Adipocyte (in vitro differentiated cells): ENCODE measurements around the gene AQP1.

Source experiments
- DNase-seq: peaks from one replicate; pipeline ENCODE4 v3.0.0-alpha.2; 2015; ENCODE audit warnings: low read depth
- H3K27me3 ChIP-seq: replicated peaks from 2 replicates; pipeline ENCODE4 v1.7.0; 2013; ENCODE audit warnings: mild to moderate bottlenecking, low read length, moderate library complexity; ENCODE audit not compliant: control insufficient read depth, insufficient read depth
- H3K36me3 ChIP-seq: 2 replicates; pipeline ENCODE4 v1.7.0; 2013; ENCODE audit warnings: low read length, mild to moderate bottlenecking, moderate library complexity; ENCODE audit not compliant: control insufficient read depth, insufficient read depth, severe bottlenecking
- H3K4me1 ChIP-seq: 2 replicates; pipeline ENCODE4 v1.7.0; 2013; ENCODE audit warnings: mild to moderate bottlenecking, low read length, moderate library complexity; ENCODE audit not compliant: control insufficient read depth, insufficient read depth
- H3K4me3 ChIP-seq: 2 replicates; pipeline ENCODE4 v1.7.0; 2013; ENCODE audit warnings: mild to moderate bottlenecking, low read length, moderate library complexity
- H3K9ac ChIP-seq: 2 replicates; pipeline ENCODE4 v1.7.0; 2013; ENCODE audit warnings: mild to moderate bottlenecking, low read length, moderate library complexity
- H3K9me3 ChIP-seq: 2 replicates; pipeline ENCODE4 v1.7.0; 2013; ENCODE audit warnings: mild to moderate bottlenecking, low read length, moderate library complexity; ENCODE audit not compliant: control insufficient read depth

AQP1 gene

GRCh38 chr7:30911561-30911969 is at the start of gene AQP1:
TSS of gene AQP1 (plus strand) at chr7:30911853. CDS start at chr7:30911910, 57 bp downstream.
- Histone ChIP-seq H3K36me3 (no peaks in the 10 kb centered on the region), H3K9ac (peak within 1 kb of the TSS; percentile 39), H3K27me3 (no peaks in the 10 kb centered on the region), H3K4me3 (peak within 1 kb of the TSS; percentile 58), H3K9me3 (no peaks in the 10 kb centered on the region), H3K4me1 (peaks cover 39% of the 10 kb centered on the region)
- no peak for DNase-seq

GRCh38 chr7:30862995-30863705 is 48.5 kb upstream of the AQP1 start:
- DNase-seq = no peak
- Histone ChIP-seq H3K27me3 (no peaks in the 10 kb centered on the region), H3K4me1 (peaks cover 17% of the 10 kb centered on the region), H3K9me3 (no peaks in the 10 kb centered on the region), H3K4me3 (no peak overlapping the region), H3K9ac (peak overlapping the region; percentile 52), H3K36me3 (no peaks in the 10 kb centered on the region)

- H3K4me3 ChIP-seq = no peak overlapping the region
- H3K27me3 ChIP-seq = no peaks in the 10 kb centered on the region
- H3K9ac ChIP-seq = peak overlapping the region; percentile 52
- H3K4me1 ChIP-seq = peaks cover 17% of the 10 kb centered on the region
- H3K36me3 ChIP-seq = no peaks in the 10 kb centered on the region
- H3K9me3 ChIP-seq = no peaks in the 10 kb centered on the region
- peak; percentile 73 for DNase-seq
Measured at GRCh38 chr7:30863706-30864035, 48.0 kb upstream of the AQP1 start.

- no peak for DNase-seq
- no peaks in the 10 kb centered on the region for H3K27me3 ChIP-seq
- H3K4me1 ChIP-seq = peaks cover 17% of the 10 kb centered on the region
Measured at GRCh38 chr7:30864101-30864500, 47.6 kb upstream of the AQP1 start.

GRCh38 chr7:30865076-30865475 is 46.6 kb upstream of the AQP1 start:
- H3K9ac ChIP-seq = no peak overlapping the region
- H3K36me3 ChIP-seq = no peaks in the 10 kb centered on the region
- peaks cover 17% of the 10 kb centered on the region for H3K4me1 ChIP-seq
- H3K9me3 ChIP-seq = no peaks in the 10 kb centered on the region
- H3K4me3 ChIP-seq = no peak overlapping the region
- no peak for DNase-seq
- no peaks in the 10 kb centered on the region for H3K27me3 ChIP-seq

More at GRCh38 chr7:30864101-30864500, 47.6 kb upstream of the AQP1 start:
- Histone ChIP-seq H3K4me3 (no peak overlapping the region), H3K9ac (no peak overlapping the region), H3K9me3 (no peaks in the 10 kb centered on the region), H3K36me3 (no peaks in the 10 kb centered on the region)

- Histone ChIP-seq H3K36me3 (no peaks in the 10 kb centered on the region), H3K27me3 (no peaks in the 10 kb centered on the region), H3K4me3 (no peak overlapping the region), H3K9me3 (no peaks in the 10 kb centered on the region), H3K9ac (no peak overlapping the region), H3K4me1 (peaks cover 17% of the 10 kb centered on the region)
- DNase-seq = no peak
Measured at GRCh38 chr7:30865821-30866220, 45.8 kb upstream of the AQP1 start.

GRCh38 chr7:30866939-30867338 is 44.7 kb upstream of the AQP1 start:
- peaks cover 1% of the 10 kb centered on the region for H3K36me3 ChIP-seq
- peaks cover 17% of the 10 kb centered on the region for H3K4me1 ChIP-seq
- H3K9ac ChIP-seq = no peak overlapping the region
- no peak for DNase-seq
- no peaks in the 10 kb centered on the region for H3K27me3 ChIP-seq
- H3K4me3 ChIP-seq = no peak overlapping the region
- no peaks in the 10 kb centered on the region for H3K9me3 ChIP-seq

- peaks cover 7% of the 10 kb centered on the region for H3K36me3 ChIP-seq
- no peak overlapping the region for H3K9ac ChIP-seq
- no peaks in the 10 kb centered on the region for H3K9me3 ChIP-seq
- DNase-seq = no peak
- no peak overlapping the region for H3K4me3 ChIP-seq
- peaks cover 17% of the 10 kb centered on the region for H3K4me1 ChIP-seq
- no peaks in the 10 kb centered on the region for H3K27me3 ChIP-seq
Measured at GRCh38 chr7:30867483-30867882, 44.2 kb upstream of the AQP1 start.

GRCh38 chr7:30869794-30870611 is 41.6 kb upstream of the AQP1 start:
- H3K36me3 ChIP-seq = peaks cover 18% of the 10 kb centered on the region
- H3K4me1 ChIP-seq = no peaks in the 10 kb centered on the region
- H3K27me3 ChIP-seq = no peaks in the 10 kb centered on the region
- DNase-seq = peak; percentile 54
- H3K9ac ChIP-seq = no peak overlapping the region
- H3K4me3 ChIP-seq = no peak overlapping the region
- H3K9me3 ChIP-seq = no peaks in the 10 kb centered on the region

GRCh38 chr7:30870821-30871518 is 40.7 kb upstream of the AQP1 start:
- no peaks in the 10 kb centered on the region for H3K9me3 ChIP-seq
- no peak overlapping the region for H3K4me3 ChIP-seq
- no peaks in the 10 kb centered on the region for H3K4me1 ChIP-seq
- no peak for DNase-seq
- no peak overlapping the region for H3K9ac ChIP-seq
- H3K27me3 ChIP-seq = no peaks in the 10 kb centered on the region
- peaks cover 18% of the 10 kb centered on the region for H3K36me3 ChIP-seq

GRCh38 chr7:30871655-30872054 is 40.0 kb upstream of the AQP1 start:
- Histone ChIP-seq H3K4me1 (no peaks in the 10 kb centered on the region), H3K9ac (no peak overlapping the region), H3K36me3 (peaks cover 18% of the 10 kb centered on the region), H3K9me3 (no peaks in the 10 kb centered on the region), H3K27me3 (no peaks in the 10 kb centered on the region), H3K4me3 (no peak overlapping the region)
- no peak for DNase-seq
